Stimulated activated CD4-positive, alpha-beta T cell treated with anti-CD3 and anti-CD28 coated beads, Interleukin-1b, Interleukin-23, amount 100 ng/mL, for 4 hours (primary cell): ENCODE measurements around the gene NPNT.
"Not testable (repeated sequence)": the region's sequence is repeated elsewhere in the genome, so short reads cannot be mapped to it uniquely, and the experiment has no call there.

Experiments used
- DNase-seq, 2 donors: peaks; one replicate each; pipeline ENCODE4 v3.0.0-alpha.2; 2020; ENCODE audit warnings: low read depth in 2 of 2

Gene NPNT, protein sequence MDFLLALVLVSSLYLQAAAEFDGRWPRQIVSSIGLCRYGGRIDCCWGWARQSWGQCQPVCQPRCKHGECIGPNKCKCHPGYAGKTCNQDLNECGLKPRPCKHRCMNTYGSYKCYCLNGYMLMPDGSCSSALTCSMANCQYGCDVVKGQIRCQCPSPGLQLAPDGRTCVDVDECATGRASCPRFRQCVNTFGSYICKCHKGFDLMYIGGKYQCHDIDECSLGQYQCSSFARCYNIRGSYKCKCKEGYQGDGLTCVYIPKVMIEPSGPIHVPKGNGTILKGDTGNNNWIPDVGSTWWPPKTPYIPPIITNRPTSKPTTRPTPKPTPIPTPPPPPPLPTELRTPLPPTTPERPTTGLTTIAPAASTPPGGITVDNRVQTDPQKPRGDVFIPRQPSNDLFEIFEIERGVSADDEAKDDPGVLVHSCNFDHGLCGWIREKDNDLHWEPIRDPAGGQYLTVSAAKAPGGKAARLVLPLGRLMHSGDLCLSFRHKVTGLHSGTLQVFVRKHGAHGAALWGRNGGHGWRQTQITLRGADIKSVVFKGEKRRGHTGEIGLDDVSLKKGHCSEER

DNA sequence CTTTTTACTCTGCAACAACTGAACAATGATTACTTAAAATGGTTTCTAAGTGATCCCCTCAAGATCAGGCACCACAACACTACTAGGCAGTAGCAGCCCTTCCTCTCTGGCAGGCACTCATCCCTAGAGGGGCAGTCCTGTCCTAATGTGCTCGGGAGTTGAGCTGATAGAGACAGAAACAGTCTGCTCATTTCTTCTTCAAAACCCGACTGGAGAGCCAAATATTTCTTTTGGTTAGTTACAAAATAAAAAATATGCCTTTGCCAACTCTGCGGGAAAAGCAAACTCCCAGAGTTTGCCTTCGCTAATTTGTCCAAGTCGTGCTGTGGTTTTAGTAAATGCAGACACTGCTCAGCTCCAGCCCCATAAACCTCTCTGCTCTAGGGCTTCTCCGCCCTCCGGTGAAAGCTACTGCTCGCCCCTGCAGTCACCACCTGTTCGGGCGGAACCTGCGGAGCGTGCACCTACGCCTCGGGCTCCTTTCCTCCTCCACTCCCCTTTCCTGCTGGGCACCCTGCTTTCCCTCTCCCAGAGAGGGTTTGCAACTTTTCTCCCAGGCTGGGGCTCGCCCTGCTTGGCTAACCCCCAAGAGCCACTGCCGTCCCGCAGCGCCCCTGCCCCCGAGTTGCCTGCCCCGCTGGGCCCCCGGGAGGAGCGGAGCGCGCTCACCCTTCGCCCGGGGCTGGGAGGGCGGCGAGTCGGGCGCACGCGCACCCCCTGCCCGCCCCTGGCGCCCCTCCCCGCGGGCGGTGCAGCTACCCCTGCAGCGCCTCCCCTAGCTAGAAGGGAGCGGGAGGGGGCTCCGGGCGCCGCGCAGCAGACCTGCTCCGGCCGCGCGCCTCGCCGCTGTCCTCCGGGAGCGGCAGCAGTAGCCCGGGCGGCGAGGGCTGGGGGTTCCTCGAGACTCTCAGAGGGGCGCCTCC, at the start of gene NPNT:
Gene NPNT (plus strand): TSS at position 812 of the 923 bp plus-strand sequence. CDS start 182 bp downstream, outside the sequence.
- no peak for DNase-seq

DNA sequence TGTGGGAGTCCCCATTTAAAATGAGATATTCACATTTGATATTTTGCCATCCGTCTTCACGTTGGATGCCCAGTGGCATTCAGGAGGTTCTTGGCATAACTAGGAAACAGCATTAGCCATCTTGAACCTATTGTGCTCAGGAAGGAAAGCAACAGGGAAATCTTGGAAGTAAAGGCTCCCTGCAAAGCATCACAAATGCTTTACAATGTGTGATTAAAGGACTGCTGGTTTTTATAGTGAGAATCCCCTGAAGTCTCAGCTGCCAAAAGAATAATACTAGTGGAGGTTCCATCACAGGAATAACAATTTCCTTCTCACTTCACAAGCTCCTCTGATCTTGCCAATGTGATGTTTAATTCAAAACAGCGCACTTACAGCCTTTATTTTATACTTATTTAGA, 49.7 kb upstream of the NPNT start:
- DNase-seq: no peak

DNA sequence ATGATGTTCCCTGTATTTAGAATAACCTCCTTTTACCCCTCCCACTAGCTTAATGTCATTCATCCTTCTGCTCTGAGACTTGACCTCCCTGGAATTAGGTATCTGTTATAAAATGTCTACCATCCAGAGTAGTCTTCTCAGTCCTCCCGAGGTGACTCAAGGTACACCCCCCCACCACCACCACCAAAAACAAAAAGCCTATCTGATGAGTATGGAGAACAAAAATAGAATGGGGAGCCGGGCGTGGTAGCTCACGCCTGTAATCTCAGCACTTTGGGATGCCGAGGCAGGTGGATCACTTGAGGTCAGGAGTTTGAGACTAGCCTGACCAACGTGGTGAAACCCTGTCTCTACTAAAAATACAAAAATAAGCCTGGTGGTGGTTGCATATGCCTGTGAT, 46.9 kb upstream of the NPNT start:
- DNase-seq: not testable (repeated sequence)

DNA sequence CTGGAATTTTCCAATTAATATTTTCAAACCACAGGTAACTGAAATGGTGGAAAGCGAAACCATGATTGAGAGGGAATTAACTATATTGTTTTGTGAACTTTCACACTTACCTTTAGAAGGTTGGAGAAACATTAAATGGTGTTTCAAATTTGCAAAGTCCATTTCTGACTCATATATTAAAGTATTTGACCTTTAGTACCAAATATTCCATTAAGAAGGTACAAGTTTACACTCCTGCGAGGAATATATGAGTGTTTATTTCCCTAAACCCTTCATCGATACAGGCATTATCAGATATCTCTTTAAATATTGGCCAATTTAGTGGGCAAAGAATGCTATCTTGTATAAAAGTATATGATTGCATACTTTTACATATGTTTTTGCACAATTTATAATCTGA, 44.1 kb upstream of the NPNT start:
- DNase-seq: no peak

DNA sequence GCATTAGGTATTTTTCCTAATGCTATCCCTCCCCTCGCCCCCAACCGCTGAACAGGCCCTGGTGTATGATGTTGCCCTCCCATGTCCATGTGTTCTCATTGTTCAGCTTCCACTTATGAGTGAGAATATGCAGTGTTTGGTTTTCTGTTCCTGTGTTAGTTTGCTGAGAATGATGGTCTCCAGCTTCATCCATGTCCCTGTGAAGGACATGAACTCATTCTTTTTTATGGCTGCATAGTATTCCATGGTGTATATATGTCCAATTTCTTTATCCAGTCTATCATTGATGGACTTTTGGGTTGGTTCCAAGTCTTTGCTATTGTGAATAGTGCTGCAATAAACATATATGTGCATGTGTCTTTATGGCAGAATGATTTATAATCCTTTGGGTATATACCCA, 43.0 kb upstream of the NPNT start:
- DNase-seq: not testable (repeated sequence)

DNA sequence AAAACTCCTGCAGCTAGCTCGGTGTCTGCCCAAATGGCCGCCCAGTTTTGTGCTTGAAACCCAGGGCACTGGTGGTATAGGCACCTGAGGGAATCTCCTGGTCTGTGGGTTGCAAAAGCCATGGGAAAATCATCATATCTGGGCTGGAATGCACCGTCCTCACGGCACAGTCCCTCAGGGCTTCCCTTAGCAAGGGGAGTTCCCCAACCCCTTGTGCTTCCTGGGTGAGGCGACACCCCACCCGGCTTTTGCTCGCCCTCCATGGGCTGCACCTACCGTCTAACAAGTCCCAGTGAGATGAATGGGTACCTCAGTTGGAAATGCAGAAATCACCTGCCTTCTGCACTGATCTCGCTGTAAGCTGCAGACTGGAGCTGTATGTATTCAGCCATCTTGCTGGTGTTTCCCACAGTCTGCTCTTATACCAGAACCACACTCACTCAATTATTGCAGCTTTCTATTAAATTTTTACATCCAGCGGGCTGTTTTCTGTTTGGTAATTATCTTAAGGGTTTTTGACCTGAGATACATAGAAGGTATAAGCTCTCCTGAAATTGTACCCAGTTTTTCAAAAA, 36.7 kb upstream of the NPNT start:
- no peak for DNase-seq

DNA sequence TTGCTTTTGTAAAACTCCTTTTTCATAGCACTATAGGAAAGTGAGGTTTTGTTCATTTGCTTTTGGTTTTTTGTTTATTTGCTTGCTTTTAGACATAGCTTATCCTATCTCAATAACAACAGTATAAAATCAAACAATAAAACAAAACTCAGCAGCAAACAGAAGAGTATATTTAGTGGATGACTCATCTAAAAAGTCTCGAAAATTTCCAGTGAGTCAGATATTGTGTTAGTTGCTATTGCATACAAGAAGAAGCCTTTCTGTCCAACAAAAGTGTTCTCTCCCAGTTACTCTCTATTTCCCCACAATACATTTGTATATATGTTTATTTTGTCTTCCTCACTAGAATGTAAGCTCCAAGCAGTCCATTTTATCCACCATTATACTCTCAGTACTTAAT, 36.0 kb upstream of the NPNT start:
- DNase-seq: no peak

DNA sequence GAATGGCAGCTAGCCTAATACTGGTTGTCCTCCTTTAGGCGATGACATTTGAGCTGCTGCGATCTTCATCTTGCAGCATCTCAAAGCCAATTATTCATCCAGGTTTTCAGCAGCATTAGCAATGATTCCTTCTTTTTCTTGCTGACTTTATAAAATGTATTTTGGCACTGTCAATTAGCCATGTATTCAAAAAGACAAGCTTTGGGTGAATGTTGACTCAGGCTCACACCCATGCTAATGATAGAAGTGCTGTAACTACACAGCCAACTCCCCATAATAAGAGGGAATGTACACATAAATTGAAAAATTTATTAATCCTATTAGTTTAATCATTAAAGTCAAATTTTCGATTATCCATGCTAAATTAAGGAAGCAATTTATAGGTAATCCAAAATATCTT, 24.3 kb upstream of the NPNT start:
- DNase-seq: no peak

DNA sequence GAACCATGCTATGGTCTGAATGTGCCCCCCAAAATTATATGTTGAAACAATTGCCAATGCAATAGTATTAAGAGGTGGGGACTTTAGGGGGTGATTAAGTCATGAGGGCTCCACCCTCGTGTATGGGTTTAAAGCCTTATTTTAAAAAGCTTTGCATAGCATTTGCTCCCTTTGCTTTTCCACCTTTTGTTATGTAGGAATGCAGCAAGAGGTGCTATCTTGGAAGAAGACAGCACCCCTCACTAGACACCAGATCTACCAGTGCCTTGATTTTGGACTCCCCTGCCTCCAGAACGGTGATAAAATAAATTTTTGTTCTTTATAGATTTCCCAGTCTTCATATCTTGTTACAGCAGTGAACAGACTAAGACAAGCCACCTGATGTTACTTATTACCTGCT, 23.3 kb upstream of the NPNT start:
- DNase-seq: no peak

DNA sequence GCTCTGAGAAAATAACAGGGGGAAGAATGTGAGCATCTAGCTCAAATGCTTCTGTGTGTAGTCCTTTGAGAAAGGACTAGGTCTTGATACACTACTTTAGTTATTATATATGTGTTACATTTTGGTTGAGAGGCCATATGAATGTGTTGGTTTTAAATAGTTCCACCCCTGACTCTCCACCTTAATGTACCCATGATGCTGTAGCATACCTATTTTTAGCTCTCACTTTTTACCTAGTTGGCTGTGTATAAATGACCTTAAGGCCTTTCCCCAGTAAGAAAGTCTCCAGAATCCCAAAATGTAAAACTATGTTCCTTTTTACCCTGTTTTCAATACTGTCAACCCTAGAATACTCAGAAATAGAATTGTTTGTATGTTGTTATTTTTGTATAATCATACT, 20.0 kb upstream of the NPNT start:
- no peak for DNase-seq

DNA sequence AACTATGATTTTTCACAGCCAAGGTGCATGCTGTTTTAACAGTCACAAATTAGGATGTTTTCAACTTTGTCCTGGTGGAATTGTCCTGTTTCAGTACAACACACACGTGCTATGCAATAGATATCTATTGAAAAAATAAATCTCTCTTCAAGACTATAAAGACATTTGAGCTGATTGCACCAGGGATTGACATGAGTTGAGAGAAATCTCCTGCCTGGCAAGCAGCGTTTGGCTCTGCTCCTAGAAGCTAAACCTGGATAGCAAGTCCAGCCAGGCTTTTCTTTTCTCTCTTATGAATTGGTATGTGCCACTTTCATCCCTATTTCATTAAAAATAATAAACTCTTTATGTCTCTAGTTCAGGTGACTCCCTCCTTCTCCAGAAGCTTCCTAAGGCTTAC, 16.6 kb upstream of the NPNT start:
- no peak for DNase-seq

DNA sequence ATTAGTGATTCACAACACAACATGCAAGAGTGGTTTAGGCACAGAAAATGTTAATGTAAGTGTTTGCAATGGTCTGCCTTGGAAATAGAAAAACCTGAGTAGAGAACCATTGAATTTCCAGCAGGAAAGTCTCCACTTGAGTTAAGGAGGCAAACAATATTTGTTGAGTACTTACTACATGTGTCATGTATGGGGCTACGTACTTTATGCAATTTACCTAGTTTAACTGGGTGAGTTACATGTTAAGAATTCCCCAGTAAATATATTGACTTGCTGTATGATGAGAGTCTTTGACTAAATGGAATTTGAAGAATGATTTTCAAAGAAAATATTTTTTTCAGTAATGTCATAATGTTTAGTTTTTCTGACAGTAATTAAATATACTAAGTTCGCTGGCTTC, 7.8 kb upstream of the NPNT start:
- no peak for DNase-seq

DNA sequence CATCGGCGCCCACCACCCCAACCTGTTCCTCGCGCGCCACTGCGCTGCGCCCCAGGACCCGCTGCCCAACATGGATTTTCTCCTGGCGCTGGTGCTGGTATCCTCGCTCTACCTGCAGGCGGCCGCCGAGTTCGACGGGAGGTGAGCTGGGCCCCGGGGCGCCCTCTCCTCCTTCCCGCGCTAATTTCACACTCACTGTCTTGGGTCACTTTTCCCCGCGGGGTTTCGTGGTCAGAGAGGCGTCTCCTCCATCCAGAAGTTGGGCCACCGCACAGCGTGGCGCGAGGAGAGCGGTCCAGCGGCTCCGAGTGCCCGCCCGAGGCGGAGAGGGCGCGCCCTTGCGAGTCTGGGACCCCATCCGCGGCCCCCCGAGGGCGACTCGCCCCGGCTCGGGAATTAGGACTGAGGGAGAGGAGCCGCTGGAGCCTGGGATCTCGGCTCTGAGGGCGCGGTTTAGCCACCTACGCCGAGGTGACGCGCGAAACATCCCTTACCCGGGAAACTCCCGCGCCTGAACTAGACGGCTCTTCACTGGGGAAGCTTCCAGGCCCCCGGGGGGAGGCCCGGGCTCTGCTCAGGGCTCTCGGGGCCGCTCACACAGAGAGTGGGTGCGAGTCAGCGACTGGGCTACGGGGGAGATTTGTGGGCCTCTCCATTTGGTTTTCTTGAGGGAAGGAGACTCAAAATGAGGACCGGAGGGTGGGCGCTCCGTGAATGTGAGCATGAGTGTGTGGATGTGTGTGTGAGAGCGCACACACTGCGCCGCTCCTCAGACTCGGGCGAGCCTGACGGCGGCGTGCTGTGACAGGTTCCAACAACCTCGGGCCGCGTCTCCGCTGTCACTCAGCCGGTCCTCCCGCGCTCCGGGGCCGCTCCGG, 551 bp downstream of the NPNT start:
- no peak for DNase-seq

DNA sequence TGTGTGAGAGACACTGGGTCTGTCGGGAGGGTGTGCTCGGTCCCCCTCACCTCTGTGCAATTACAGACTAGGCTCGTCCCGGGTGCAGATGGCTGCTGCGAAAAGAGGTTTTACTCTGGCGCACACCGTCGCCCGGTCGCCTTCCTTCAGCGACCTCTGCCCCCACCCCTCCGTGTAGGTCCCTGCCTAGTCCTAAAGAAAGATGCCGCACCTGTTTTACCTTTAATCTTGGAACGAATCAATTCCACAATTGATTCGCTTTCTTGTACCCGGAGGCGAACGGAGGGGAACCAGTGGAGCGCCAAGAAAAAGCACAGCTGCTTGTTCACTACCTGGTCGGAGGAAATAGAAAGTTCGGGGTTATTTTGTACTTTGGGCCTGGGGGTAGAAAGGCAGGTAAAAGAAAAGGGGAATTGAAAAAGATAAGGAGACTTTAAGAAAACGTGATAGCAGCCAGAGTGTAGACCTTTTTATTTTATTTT, 1.2 kb downstream of the NPNT start:
- DNase-seq: no peak

DNA sequence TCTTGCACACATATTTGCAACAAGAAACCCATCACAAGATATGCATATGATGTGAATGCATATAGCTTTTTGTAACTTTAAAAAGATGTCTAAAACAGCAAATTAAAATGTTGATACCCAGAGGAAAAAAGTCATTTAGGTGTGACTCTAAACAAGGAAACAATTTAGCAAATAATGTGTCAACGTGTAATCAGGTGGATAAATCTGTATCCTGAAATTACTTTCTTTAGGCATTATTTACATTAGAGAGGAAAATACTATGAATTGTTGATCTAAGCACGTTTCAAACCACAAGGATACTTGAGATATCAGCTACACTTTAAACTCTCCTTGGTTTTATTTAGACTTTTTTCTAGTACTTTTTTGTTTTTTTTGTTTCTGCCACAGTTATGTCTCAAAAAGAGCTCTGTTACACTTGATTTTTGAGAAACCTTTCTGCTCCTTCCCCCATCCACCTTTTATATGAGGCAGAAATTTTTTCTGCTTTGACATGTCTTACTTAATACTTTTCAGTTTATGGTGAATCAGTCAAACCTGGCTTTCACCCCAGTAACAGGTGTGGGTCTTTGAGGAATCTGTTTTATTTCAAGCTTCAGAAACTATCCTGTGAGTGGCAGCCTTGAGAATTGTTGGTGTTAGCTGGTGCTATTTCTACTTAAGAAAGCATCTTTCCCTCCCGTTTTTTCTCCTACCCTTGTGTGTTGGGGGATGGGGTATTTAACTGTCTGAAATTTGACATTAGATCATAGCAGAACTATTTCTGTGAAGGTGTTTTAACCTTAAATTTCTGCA, 1.9 kb downstream of the NPNT start:
- no peak for DNase-seq

DNA sequence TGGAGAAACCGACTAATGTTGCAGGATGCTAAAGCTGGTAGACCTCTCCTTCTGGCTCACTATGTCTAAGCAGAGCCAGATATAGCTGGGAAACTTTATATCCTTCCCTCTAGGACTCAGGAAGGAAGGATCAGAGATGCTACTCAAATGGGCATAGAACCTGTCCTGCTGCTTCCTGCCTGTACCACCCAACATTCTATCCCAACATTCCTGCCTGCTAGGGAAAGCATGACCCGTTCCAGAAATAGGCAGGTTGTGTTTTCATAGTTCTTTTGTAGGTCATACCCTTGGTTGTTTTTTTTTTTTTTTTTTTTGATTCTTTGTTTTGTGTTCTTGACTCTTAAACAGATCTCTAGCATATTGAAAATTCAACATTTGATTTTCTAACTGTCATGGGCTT, 5.3 kb downstream of the NPNT start:
- DNase-seq: no peak

DNA sequence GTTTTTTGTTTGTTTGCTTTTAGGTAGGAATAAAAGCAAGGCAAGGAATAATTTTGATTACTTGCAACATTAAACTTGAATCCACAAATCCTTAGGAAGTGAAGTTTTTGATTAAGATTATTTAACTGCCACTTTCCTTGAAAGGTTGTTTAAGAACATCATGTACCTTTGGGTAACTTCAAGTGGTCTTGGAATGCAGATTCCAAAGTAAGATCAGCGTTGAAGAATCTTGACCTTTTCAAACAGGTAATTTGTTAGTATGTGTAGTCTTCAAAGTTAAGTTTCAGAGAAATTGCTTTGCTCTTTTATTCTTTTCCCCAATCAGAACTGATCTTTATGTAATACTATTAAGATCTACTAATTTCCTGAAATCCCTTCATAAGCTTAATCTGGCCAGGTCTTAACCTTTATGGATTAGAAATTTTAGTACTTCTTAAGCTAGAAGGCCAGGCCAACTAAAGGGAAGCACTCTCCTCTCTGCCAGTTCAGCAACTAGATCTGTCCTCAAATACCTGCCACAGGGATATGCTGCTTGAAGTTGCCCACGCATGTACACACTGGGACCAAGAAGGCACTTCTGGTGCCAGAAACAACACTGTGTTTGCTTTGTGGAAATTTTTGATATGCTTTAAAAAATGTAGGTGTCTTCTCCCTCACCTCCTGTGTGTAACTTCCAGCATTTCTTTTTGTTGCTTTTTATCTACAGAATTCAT, 7.4 kb downstream of the NPNT start:
- no peak for DNase-seq

DNA sequence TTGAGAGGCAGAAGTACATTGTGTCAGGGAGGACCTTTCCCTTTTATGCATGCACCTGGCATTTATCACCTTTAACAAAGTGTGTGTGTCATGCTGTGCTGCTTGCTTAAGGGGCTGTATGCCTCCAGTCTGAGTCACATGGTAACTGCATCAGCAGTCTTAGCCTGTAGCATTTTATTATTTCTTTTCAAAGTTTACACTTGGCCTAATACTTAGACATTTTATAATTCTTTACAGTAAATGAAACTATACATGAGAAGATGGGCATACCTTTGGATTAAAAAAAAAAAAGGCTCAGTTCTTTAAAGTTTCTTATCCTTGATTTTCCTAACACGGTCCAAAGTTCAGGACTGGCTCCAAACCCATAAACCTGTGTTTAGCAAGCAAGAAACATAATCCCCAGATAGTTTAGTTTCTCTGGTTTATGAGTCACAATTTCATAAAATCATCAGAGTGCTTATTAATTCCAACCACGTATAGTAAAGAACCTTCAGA, 14.6 kb downstream of the NPNT start:
- no peak for DNase-seq

DNA sequence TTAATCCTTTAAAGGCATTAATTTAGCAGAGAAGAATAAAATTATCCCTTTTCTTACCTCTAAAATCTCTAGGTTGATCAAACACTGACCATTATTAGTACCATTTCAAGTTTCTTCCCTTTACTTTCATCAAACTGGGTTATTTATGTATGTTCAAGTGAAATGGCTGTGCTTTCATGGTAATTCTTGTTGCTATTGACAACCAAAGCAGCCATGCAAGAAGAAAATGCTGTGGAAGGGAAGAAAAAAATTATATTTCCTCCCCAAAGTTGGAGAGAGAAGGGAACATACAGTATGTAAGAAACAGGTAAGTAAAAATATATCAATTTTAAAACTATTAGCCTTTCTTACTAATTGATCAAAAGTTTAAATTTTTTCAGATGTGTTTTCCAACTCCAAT, 16.2 kb downstream of the NPNT start:
- DNase-seq: no peak
